DMS53 treated with DMSO at 0.1 percent for 48 hours (cell line): ENCODE data around the gene NECTIN1.

Source experiments
- DNase-seq: peaks from one replicate; lab custom pipeline; 2025; ENCODE audit not compliant: unreplicated experiment; lab: John Stamatoyannopoulos, UW

NECTIN1 gene

GRCh38 chr11:119645018-119645417, 84.0 kb downstream of the NECTIN1 start:
- no peak for DNase-seq

DNA sequence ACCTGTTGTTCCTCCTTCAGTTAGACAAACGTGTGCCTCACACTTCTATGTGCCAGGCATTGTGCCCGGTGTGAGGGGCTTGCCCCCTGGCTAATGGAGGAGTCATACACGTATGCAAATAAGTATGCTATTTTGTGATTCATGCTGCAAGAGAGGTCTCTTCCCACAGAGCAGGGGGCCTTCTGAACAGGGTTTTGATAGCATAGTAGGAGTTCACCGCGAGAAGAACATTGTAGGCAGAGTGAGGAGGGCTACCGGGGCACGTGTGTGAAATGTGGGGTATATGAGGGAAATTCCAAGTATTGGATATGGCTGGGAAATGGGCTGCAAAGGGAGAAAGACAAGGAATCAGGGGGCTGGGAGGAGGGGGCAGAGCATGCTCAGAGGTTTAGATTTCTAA, 84.5 kb downstream of the NECTIN1 start:
- DNase-seq = no peak

DNA sequence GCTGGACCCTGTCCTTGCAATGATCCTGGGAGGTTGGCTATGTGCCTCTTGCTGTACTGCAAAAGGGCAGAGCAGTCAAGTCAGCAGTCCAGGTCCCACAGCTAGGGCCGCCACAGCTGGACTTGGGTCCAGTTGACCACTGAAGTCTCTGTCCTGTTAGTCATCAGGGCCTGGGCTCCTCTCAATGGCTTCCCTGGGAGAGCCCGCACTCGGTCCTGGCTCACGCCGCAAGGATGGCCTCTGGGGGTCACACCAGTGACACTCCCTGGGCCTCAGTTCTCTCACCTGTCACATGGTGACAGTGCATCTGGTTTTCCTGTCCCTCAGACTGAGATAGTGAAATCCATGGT, 85.1 kb downstream of the NECTIN1 start:
- no peak for DNase-seq

DNA sequence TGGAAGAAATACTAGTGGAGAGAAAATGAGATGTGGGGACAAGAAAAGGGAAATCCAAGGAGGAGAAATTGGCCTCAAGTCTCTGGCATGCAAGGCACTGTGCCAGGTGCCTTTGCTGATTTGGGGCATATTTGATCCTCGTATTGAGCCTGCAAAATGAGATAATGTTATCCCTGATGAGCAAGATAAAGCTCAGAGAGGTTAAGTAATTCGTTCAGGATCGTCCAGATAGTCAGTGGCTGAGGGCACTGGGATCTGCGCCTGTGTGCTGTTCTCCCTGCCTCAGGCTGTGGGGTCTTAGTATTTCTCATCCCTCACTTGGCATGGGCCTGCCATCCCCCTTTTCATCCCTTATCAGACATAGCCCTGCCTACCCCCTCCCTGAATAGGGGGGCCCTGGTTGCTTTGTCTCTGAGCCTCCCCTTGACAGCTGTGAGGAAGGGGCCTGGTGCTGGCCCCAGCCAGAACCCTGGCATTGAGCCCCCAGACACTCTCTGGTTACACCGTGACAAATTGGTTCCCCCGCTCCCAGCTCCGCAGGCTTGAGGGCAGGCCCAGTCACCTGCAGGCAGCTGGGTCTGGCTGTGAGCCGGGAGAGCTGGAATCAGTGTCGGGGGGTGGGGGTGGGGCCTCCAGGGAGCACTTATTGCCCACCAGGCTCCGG, 85.7 kb downstream of the NECTIN1 start:
- DNase-seq = no peak

- DNase-seq = no peak
Measured at GRCh38 chr11:119641983-119642745, 86.8 kb downstream of the NECTIN1 start.

DNA sequence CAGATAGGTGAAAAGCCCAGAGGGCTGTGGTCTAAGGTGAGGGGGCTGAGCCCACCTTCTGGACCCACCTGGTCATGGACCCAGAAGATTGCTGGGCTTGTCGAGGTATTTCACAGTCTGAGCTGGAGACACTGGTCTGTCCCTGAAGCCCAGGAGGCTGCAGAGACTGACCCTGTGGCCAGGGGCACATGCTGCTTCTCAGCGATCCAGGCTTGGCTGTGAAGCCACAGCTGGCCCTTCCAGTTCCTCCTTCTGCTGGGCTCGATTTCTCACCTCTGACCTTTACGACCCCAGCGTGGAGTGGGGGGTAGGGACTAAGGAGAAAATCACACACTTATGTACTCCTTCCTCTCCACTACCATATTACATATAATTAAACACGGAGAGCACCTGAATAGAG, 88.5 kb downstream of the NECTIN1 start:
- no peak for DNase-seq

GRCh38 chr11:119639642-119640205, 89.3 kb downstream of the NECTIN1 start:
- DNase-seq = no peak

DNA sequence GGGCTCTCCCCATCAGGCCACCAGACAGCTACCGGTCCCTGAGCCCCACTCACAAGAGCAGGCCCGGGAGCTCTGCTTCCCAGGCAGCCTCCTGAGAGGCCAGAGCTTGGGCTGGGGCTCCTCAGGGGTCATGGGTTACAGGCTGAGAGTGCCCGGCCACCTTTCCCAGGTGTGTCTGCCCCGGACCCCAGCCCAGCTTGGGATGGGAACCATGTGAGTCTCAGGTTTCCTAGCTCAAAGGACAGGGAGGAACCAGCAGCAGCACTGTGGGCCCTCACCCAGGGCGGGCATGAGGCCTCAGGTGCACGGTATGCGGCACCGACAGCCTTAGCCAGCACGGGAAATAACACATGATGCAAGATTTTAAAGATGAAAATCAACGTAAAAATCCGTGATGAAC, 90.1 kb downstream of the NECTIN1 start:
- DNase-seq = no peak

- no peak for DNase-seq
Measured at GRCh38 chr11:119637481-119637880, 91.5 kb downstream of the NECTIN1 start.

- no peak for DNase-seq
Measured at GRCh38 chr11:119635776-119636175, 93.2 kb downstream of the NECTIN1 start.

GRCh38 chr11:119635041-119635740, 93.8 kb downstream of the NECTIN1 start:
- no peak for DNase-seq

DNA sequence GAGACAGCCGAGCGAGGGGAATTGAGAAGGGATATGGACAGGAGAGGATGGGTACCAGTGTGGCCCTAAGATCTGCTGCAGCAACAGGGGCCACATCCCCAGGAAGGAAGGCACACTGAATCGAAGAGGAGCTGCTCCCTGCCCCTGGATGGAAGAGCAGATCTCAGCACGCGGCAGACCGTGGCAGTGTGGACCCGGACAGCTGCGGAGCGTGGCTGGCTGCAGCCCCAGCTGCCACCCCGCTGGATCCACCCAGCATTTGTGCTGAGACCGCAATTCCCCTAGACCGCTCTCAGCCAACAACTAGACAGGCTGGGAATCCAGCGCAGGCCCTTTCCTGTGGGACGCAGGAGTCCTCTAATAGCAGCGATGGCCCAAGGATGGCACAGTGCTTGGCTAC, 94.7 kb downstream of the NECTIN1 start:
- DNase-seq = no peak

- DNase-seq = no peak
Measured at GRCh38 chr11:119629834-119630624, 99.0 kb downstream of the NECTIN1 start.

- no peak for DNase-seq
Measured at GRCh38 chr11:119629085-119629484, 99.9 kb downstream of the NECTIN1 start.

GRCh38 chr11:119627286-119627685, 101.7 kb downstream of the NECTIN1 start:
- DNase-seq = no peak

DNA sequence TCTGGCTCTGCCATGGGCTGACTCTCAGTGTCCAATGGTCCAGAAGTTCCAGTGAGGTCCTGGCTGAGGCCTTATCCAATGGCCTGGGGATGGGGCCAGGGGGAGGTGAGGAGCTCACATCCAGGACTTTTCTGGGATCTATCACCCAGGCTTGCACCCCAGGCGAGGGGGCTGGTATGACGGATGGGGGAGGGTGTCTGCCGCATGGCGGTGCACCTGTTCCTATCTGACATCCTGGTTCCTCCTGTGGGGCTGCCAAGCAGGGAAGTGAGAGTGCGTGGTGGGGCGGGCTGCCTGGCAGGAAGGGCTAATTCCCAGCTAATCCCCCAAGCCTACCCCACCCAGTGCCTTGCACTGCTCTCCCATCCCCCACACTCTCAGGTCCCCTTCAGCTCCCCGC, 102.1 kb downstream of the NECTIN1 start:
- DNase-seq = no peak

DNA sequence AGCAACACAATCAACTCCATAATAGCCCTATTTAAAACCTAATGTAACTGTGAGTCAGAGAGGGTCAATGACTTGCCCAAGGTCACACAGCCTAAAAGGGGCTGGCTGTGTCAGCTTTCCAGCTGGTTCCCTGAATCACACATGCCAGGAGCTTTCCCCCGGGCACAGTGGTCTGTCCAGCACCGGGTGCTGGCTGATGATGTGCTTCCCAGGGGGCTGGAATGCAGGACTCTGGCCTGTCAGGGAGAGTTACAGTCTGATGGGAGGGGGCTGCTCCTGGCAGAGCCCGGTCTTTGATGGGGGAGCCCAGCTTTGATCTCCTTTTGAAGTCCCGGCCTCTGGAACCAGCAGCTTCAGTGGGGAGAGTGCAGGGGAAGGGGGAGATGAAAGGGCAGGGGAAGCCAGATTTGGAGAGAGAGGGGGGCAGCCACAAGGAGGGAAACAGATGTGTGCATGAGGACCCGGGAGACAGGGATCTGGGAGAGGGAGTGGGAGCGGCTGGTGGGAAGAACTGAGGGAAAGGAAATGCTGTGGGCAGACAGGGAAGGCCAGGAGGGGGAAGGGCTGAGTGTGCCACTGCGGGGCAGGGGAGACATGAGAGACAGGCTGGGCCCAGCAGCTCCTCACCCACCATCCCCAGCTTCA, 102.7 kb downstream of the NECTIN1 start:
- no peak for DNase-seq

GRCh38 chr11:119625206-119625978, 103.6 kb downstream of the NECTIN1 start:
- DNase-seq = no peak

- DNase-seq = no peak
Measured at GRCh38 chr11:119624629-119625028, 104.4 kb downstream of the NECTIN1 start.

- DNase-seq = no peak
Measured at GRCh38 chr11:119624102-119624615, 104.8 kb downstream of the NECTIN1 start.
